ENCODE measurements around the gene ATP11B.

ATP11B gene

DNA sequence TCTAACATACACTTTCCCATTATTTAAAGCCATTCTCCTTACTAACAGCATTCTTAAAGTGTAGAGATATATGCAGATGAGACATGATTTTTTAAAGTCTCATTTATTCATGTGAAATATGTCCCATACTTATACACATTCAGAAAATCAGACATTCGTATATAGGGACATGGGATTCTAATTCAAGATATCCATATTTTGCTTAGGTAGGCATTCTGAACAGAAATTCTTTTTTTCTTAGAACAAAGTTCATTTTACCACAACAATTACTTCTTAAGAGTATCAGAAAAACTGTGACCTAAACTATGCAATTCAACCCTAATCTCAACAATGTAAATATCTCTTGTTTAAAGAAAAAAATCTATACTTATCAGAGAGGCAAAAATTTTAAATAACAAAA lies 170.9 kb downstream of the ATP11B start:
- DNase-seq, result no peak

- DNase-seq, result no peak
These were observed 172.6 kb downstream of the ATP11B start for GRCh38 chr3:182965861-182966366.

DNA sequence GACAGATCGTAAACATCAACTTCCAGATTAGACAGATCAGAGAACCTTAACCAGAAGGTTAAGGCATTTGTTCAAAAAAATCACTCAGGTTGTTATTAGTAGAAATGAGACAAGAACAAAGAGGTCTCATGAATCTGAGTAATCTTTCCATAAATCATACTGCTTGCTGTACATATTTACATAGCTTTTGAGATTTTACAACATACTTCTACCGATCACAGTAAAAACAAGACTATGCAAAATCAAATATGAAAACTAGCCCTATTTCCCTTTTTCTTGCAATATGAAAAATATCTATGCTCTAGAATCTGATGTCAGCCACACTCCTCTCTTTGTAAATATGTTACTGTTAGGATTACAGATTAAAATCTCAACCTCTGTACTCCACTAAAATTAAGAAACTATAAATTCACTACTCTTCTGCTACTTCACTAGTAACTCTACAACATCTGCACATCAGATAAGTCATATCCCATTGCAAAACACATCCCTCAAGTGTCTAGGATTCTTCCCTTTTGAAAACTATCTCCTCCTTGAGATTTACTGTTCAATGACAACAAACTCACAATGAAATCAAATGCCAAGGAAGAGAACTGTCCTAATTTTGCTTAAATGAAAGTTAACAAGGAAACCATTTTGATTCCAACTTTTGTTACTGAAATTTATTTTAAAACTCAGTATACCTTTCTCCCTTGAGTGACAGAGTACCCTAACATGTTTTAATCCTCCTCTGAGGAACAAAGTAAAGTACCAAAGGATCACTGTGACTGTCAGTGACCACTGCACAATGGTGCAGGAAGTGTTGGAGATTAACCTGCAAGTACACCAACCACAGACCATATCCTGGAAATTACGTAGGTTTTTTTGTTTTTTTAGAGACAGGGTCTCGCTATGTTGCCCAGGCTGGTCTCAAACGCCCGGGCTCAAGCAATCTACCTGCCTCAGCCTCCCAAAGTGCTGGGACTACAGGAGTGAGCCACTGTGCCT lies 174.2 kb downstream of the ATP11B start:
- DNase-seq, result no peak

GRCh38 chr3:182969277-182969676 lies 176.0 kb downstream of the ATP11B start:
- DNase-seq, result no peak

DNA sequence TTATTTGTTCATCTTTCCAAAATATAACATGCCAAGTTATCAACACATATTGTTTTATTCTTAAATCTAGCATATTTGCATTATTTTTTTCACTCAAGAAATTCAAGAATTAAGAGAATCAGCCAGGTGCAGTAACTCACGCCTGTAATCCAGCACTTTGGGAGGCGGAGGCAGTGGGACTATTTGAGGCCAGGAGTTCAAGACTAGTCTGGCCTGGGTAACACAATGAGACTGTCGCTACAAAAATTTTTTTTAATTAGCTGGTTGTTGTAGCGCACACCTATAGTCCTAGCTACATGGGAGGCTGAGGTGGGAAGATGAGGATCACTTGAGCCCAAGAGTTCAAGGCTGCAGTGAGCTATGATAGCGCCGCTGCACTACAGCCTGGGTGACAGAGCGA lies 176.5 kb downstream of the ATP11B start:
- DNase-seq, result no peak

GRCh38 chr3:182970811-182971418 lies 177.6 kb downstream of the ATP11B start:
- no peak for DNase-seq

Data from DMS153 (cell line).